K562 (cell line): ENCODE data around the gene KCNC3. TPM values are rescaled to one million over a fixed set of nuclear protein-coding genes. Genes with fewer than 3 reads are reported as not detected.

Experiments used
- FOXA3 ChIP-seq, 2 experiments: fragments of 450-650 bp in 1 of 2; sonication (generic) in 1 of 2; formaldehyde crosslinking; IDR thresholded peaks in 1 of 2; conservative IDR thresholded peaks in 1 of 2; 2 replicates each; pipeline versions ENCODE4 v1.4.0 to v1.8.0; 2020 to 2022; ENCODE audit warnings: mild to moderate bottlenecking in 2 of 2, missing genetic modification reagents in 1 of 2
- PURB ChIP-seq: sonication (generic); formaldehyde crosslinking; IDR thresholded peaks from 2 replicates; pipeline ENCODE4 v1.9.0; 2021; ENCODE audit warnings: low read depth, mild to moderate bottlenecking, missing genetic modification reagents
- SMC3 ChIP-seq: conservative IDR thresholded peaks from 2 replicates; pipeline ENCODE4 v1.6.1; 2011; ENCODE audit warnings: low read depth, low read length, improper control_type of control experiment; ENCODE audit not compliant: insufficient read depth
- U2AF1 ChIP-seq: fragments of 200-400 bp; formaldehyde crosslinking; optimal IDR thresholded peaks from 2 replicates; pipeline ENCODE3; 2017; ENCODE audit warnings: mild to moderate bottlenecking, low read depth, low read length, moderate library complexity
- ZNF395 ChIP-seq: fragments of 200-800 bp; sonication (Bioruptor generic); IDR thresholded peaks from 2 replicates; pipeline ENCODE4 v1.6.1; 2017; ENCODE audit warnings: missing genetic modification characterization, missing compliant biosample characterization
- ZNF551 ChIP-seq: fragments of 250-450 bp; sonication (Bioruptor Pico); IDR thresholded peaks from 2 replicates; pipeline ENCODE4 v1.5.0; 2021; ENCODE audit warnings: mild to moderate bottlenecking, moderate library complexity
- ZNF778 ChIP-seq: fragments of 450-650 bp; formaldehyde crosslinking; IDR thresholded peaks from 2 replicates; pipeline ENCODE4 v1.4.0; 2020; ENCODE audit warnings: mild to moderate bottlenecking, moderate library complexity
- polyA plus RNA-seq, 8 experiments: library from polyadenylated mRNA; depleted of rRNA in 4 of 8; stranded (reverse) in 5 of 8; unstranded in 3 of 8; fragments of >200 nt; fragmentation: Nextera tagmentation in 2 of 8; fragmentation: Illumina TruSeq in 1 of 8; extraction: Ambion mirVana in 2 of 8; extraction: Trizol in 1 of 8; gene quantifications; 2 replicates each; pipeline versions ENCODE4 v1.2.1 to v1.2.3, GENCODE V29; 2011 to 2014; ENCODE audit warnings: inconsistent platforms in 1 of 8, missing spikeins in 1 of 8
- total RNA-seq, 7 experiments: library from RNA; depleted of rRNA in 6 of 7; stranded (reverse); fragments of >200 nt in 6 of 7; fragmentation: Illumina TruSeq in 2 of 7; extraction: Trizol in 2 of 7; gene quantifications; 2 replicates each; pipeline versions ENCODE4 v1.2.1 to v1.2.3, GENCODE V29; 2011 to 2021; ENCODE audit warnings: low replicate concordance in 1 of 7
- TF ChIP-seq, protein P1 (sequence below): fragments of 200-600 bp; sonication (generic); IDR thresholded peaks from one replicate; pipeline ENCODE4 v1.6.1; 2012; ENCODE audit warnings: mild to moderate bottlenecking, low read depth, low read length, inconsistent platforms
- TF ChIP-seq, protein P2 (sequence below): fragments of 450-650 bp; formaldehyde crosslinking; IDR thresholded peaks from 2 replicates; pipeline ENCODE4 v1.4.0; 2022; ENCODE audit warnings: missing genetic modification characterization

Gene KCNC3
- total and polyA plus RNA-seq, 9 of the 15 experiments (the other 6 are each of a cell fraction or from before 2014, with no cell fraction given), result 0.03 to 26.2 (median 2.0) TPM

DNA sequence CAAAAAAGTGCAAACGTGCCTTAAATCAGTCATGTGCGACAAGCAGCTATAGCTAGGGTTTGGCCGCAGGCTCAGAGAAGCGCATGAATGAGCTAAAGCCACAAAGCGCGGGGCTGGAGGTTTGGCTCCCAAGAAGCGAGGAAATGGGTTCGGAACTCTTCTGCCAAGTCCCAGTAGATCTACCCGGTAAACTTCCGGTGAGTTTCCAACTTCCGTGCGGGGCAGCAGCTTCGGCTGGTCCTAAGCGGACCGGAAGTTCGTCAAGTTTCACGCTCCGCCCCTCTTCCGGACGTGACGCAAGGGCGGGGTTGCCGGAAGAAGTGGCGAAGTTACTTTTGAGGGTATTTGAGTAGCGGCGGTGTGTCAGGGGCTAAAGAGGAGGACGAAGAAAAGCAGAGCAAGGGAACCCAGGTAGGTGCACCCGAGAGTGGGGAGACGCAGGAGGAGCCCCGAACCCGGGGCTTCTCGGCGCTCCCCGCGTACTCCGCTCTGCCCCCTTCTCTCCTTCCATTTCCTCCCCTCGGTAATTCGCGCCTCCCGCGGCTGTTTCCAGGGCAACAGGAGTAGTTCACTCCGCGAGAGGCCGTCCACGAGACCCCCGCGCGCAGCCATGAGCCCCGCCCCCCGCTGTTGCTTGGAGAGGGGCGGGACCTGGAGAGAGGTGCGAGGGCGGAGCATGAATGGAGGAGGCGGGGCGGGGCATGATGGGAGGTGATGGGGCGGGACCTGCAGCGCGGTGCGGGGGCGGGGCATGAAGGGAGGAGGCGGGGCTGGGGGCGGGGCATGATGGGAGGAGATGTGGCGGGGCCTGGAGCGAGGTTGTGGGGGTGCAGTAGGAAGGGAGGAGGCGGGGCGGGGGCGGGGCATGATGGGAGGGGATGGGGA, 47.2 kb upstream of the KCNC3 start, which contains the start of gene NR1H2 (continued):
- TF ChIP-seq SMC3, result no peak
- TF ChIP-seq U2AF1, result no peak
- TF ChIP-seq FOXA3 (CRISPR knock-in tag; conservative IDR thresholded peaks at IDR 0.05 in 1 of 2, IDR thresholded peaks at IDR 0.05 in 1 of 2), result no peak; a peak in 1 of 4 replicates
- TF ChIP-seq ZNF551, result no peak
- TF ChIP-seq ZNF395 (CRISPR knock-in tag), result no peak
- TF ChIP-seq, protein P1, sequence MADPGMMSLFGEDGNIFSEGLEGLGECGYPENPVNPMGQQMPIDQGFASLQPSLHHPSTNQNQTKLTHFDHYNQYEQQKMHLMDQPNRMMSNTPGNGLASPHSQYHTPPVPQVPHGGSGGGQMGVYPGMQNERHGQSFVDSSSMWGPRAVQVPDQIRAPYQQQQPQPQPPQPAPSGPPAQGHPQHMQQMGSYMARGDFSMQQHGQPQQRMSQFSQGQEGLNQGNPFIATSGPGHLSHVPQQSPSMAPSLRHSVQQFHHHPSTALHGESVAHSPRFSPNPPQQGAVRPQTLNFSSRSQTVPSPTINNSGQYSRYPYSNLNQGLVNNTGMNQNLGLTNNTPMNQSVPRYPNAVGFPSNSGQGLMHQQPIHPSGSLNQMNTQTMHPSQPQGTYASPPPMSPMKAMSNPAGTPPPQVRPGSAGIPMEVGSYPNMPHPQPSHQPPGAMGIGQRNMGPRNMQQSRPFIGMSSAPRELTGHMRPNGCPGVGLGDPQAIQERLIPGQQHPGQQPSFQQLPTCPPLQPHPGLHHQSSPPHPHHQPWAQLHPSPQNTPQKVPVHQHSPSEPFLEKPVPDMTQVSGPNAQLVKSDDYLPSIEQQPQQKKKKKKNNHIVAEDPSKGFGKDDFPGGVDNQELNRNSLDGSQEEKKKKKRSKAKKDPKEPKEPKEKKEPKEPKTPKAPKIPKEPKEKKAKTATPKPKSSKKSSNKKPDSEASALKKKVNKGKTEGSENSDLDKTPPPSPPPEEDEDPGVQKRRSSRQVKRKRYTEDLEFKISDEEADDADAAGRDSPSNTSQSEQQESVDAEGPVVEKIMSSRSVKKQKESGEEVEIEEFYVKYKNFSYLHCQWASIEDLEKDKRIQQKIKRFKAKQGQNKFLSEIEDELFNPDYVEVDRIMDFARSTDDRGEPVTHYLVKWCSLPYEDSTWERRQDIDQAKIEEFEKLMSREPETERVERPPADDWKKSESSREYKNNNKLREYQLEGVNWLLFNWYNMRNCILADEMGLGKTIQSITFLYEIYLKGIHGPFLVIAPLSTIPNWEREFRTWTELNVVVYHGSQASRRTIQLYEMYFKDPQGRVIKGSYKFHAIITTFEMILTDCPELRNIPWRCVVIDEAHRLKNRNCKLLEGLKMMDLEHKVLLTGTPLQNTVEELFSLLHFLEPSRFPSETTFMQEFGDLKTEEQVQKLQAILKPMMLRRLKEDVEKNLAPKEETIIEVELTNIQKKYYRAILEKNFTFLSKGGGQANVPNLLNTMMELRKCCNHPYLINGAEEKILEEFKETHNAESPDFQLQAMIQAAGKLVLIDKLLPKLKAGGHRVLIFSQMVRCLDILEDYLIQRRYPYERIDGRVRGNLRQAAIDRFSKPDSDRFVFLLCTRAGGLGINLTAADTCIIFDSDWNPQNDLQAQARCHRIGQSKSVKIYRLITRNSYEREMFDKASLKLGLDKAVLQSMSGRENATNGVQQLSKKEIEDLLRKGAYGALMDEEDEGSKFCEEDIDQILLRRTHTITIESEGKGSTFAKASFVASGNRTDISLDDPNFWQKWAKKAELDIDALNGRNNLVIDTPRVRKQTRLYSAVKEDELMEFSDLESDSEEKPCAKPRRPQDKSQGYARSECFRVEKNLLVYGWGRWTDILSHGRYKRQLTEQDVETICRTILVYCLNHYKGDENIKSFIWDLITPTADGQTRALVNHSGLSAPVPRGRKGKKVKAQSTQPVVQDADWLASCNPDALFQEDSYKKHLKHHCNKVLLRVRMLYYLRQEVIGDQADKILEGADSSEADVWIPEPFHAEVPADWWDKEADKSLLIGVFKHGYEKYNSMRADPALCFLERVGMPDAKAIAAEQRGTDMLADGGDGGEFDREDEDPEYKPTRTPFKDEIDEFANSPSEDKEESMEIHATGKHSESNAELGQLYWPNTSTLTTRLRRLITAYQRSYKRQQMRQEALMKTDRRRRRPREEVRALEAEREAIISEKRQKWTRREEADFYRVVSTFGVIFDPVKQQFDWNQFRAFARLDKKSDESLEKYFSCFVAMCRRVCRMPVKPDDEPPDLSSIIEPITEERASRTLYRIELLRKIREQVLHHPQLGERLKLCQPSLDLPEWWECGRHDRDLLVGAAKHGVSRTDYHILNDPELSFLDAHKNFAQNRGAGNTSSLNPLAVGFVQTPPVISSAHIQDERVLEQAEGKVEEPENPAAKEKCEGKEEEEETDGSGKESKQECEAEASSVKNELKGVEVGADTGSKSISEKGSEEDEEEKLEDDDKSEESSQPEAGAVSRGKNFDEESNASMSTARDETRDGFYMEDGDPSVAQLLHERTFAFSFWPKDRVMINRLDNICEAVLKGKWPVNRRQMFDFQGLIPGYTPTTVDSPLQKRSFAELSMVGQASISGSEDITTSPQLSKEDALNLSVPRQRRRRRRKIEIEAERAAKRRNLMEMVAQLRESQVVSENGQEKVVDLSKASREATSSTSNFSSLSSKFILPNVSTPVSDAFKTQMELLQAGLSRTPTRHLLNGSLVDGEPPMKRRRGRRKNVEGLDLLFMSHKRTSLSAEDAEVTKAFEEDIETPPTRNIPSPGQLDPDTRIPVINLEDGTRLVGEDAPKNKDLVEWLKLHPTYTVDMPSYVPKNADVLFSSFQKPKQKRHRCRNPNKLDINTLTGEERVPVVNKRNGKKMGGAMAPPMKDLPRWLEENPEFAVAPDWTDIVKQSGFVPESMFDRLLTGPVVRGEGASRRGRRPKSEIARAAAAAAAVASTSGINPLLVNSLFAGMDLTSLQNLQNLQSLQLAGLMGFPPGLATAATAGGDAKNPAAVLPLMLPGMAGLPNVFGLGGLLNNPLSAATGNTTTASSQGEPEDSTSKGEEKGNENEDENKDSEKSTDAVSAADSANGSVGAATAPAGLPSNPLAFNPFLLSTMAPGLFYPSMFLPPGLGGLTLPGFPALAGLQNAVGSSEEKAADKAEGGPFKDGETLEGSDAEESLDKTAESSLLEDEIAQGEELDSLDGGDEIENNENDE, result no peak
- TF ChIP-seq ZNF778 (CRISPR knock-in tag), result no peak
- TF ChIP-seq, protein P2, sequence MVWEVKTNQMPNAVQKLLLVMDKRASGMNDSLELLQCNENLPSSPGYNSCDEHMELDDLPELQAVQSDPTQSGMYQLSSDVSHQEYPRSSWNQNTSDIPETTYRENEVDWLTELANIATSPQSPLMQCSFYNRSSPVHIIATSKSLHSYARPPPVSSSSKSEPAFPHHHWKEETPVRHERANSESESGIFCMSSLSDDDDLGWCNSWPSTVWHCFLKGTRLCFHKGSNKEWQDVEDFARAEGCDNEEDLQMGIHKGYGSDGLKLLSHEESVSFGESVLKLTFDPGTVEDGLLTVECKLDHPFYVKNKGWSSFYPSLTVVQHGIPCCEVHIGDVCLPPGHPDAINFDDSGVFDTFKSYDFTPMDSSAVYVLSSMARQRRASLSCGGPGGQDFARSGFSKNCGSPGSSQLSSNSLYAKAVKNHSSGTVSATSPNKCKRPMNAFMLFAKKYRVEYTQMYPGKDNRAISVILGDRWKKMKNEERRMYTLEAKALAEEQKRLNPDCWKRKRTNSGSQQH (CRISPR knock-in tag), result no peak; the same call in 1 of the 2 replicates
- no peak for TF ChIP-seq PURB
